Stimulated activated CD4-positive, alpha-beta T cell treated with anti-CD3 and anti-CD28 coated beads, TNF-alpha, amount 100 ng/mL, for 1 hour (primary cell): ENCODE data around the gene GPRC5A.
A peak's percentile ranks its signal among the peaks of the same experiment; 100 is the strongest.

ENCODE experiments used
- DNase-seq, 3 donors: peaks; one replicate each; pipeline ENCODE4 v3.0.0-alpha.2; 2020; ENCODE audit warnings: low read depth in 3 of 3, low spot score in 1 of 3

Gene GPRC5A

GRCh38 chr12:12909228-12909994, 18.0 kb downstream of the GPRC5A start:
- DNase-seq: no peak

GRCh38 chr12:12909995-12910420, 18.6 kb downstream of the GPRC5A start:
- DNase-seq: no peak

- no peak for DNase-seq
These were observed 21.3 kb downstream of the GPRC5A start for GRCh38 chr12:12912711-12913110.

GRCh38 chr12:12915656-12916055, 24.3 kb downstream of the GPRC5A start:
- no peak for DNase-seq

DNA sequence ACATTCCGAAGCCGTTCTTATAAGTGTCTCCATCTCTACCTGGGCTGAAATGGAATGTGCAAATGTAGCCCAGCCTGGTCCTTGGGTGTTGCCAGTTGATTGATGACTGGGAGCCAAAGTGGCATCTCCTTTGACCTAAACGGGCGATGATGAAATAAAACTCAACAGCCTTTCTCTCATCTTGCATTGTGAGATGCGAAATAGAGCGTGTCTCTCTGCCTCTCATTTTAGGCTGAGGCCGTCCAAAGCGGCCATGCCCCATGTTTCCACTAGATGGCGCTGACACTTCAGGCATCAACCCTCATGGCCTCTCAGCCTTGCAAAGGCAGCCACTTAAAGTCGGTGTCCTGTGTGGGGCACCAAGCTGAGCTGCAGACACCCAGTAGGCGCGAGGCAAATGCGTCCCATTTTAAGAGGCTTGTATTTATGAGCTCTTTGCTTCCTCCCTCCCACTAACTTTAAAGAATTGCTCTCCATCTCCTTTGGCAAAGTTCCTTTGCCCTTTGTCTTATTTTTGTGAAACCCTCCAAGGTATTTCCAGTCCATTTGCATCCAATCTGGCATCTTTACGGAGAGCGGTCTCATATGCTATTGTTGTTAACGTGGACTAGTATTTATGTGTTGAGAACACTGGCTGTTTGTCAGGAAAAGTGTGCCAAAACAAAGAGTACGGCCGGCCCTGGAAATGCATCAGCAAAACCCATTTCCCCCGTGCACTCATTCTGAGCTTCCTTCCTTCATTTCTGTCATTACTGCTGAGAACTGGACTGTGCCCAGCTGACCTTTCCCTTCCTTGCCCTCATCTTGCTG, 25.0 kb downstream of the GPRC5A start:
- DNase-seq: peak; percentile 51 to 81 (median 71)

DNA sequence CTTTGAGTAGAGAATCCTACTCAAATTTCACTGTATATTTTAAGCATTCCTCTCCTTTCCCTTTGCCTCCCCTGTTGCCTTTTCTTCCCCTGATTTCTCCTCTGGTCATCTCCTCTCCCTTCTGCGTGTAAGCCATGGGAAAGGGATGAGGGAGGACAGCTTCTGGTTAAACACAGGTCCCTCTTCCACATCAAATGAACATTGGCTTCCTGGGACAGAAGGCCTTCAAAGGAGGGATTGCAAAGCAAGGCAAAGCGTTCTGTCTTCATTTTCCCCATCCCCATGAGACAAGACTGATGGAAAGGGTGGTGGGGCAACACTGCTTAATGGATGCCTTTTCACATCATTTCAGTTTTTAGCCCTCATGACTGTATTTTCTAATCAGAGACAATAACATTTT, 26.2 kb downstream of the GPRC5A start:
- no peak for DNase-seq

GRCh38 chr12:12918781-12919389, 27.5 kb downstream of the GPRC5A start:
- no peak for DNase-seq

GRCh38 chr12:12919666-12920435, 28.5 kb downstream of the GPRC5A start:
- no peak for DNase-seq

GRCh38 chr12:12922191-12922616, 30.8 kb downstream of the GPRC5A start:
- DNase-seq: no peak

DNA sequence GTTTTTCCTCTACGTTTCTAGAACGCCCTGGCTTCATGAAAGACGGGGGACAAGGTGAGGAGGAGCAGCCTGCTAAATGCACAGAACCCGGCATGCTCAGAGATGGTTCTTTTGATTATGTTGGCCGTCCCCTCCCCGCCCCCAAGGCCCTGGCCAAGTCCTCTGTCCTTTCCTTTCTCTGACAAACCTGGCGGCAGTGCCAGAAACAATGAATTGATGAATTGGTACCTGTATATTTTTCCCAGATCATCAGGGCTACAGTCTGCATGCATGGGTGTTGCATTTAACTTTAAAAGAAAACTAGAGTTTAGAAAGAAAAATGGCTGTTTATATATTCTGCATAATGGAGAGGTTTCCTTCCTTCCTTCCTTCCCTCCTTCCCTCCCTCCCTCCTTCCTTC, 31.6 kb downstream of the GPRC5A start:
- no peak for DNase-seq

DNA sequence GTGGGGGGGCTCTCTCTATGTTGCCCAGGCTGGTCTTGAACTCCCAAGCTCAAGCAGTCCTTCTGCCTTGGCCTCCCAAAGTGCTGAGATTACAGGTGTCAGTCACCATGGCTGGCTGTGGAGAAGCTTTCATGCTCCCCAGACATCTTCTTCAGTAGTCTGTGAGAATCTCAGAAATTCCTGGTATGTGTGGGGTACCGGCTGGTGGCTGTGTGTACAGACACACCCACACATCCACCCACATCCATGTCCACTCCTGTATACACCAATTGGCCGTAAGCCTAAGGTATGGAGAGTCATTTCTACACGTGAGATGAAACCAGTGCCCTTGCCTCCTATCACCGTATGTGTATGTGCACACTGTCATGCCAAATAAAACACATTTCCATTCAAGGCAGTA, 32.8 kb downstream of the GPRC5A start:
- no peak for DNase-seq

GRCh38 chr12:12925388-12925787, 34.0 kb downstream of the GPRC5A start:
- no peak for DNase-seq

- DNase-seq: no peak
These were observed 35.3 kb downstream of the GPRC5A start for GRCh38 chr12:12926571-12927071.

- DNase-seq: peak in 1 of 3 donors; percentile 22
These were observed 36.1 kb downstream of the GPRC5A start for GRCh38 chr12:12927211-12928079.

DNA sequence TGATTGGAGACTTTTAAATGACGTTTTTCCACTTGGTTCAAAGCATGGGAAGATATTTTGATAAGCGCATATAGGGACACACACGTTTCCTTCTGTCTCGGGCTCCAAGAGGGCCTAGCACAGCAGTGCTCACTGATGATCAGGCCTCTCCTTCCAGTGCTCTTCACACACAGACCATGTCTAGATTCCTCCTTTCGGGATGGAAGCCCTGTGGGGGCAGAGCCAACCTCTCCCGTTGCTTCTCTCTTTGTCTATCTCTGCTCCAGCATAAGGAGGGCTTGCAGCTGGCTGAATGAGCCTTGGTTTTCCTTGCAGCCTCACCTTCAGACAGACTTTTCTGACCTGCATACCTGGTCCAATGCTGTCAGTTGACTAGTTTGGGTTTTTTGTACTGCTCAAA, 38.3 kb downstream of the GPRC5A start:
- no peak for DNase-seq

DNA sequence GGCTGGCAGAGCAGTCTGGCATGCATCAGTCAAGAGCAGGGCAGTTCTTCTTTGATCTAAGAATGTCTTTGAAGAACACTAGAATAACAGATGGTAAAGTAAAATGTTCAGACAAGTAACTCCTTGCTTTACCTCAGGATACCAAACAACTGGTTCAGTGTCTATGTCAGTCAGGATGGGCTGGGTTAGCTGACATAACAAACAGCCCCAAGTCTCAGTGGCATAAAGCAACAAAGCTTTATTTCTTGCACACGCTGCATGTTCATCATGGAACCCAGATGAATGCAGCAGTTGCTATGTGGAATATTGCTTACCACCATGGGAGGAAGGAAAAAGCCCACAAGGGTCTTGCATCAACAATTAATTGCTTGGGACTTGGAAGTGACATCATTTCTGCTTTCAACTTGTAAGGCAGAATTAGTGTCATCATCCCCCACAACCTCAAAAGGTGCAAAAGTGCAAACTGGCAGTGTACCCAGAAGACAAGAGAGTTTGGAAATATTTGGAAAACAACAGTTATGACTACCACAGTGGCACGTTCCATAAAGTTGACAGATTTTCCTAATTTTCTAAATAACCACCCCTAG, 39.4 kb downstream of the GPRC5A start:
- DNase-seq: no peak

GRCh38 chr12:12933742-12934141, 42.4 kb downstream of the GPRC5A start:
- no peak for DNase-seq

- no peak for DNase-seq
These were observed 43.2 kb downstream of the GPRC5A start for GRCh38 chr12:12934556-12934955.

DNA sequence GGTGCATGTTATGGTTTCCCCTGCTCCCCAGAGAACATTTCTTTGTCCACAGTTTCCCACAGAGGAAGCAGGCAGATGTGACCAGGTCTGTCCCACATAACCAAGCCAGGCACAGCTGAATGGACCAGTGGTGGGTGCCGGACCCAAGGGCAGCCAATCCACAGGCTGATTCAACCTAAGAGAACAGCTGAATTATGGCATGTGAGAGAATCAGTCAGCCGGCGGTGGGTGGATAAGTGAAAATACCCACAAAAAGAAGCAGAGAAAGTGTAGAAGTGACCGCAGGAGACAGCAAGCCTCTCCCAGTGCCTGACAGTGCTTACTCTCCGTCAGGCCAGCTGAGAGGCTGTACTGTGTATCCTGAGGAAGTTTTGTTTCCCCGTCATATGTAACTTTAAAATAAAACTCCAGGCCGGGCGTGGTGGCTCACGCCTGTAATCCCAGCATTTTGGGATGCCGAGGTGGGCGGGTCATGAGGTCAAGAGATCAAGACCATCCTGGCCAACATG, 45.7 kb downstream of the GPRC5A start:
- no peak for DNase-seq
